Transverse colon (tissue), 3 donors: Measurements from ENCODE around the gene TRIOBP.
A peak's percentile ranks its signal among the peaks of the same experiment; 100 is the strongest.

ENCODE experiments used
- CTCF ChIP-seq, 5 experiments: fragments of 200-600 bp in 3 of 5; fragments of 450-650 bp in 2 of 5; sonication (generic) in 3 of 5; IDR thresholded peaks; 1 replicate in 2 of 5; 2 replicates in 3 of 5; pipeline ENCODE4 v1.5.1; 2016 to 2017; ENCODE audit warnings: antibody characterized with exemption in 5 of 5, inconsistent platforms in 3 of 5, mild to moderate bottlenecking in 2 of 5, moderate library complexity in 1 of 5
- POLR2A ChIP-seq: fragments of 450-650 bp; IDR thresholded peaks from one replicate; pipeline ENCODE4 v1.6.1; 2016; ENCODE audit warnings: antibody characterized with exemption, mild to moderate bottlenecking, moderate library complexity

- TF ChIP-seq CTCF (IDR thresholded peaks at IDR 0.05) (peak in 1 of 5 experiments; percentile 14), POLR2A (no peak)
Observed at GRCh38 chr22:37672206-37672919, 24.5 kb upstream of the TRIOBP start.
